HCT116 (cell line): ENCODE results near the gene PRPH. TPM values are rescaled to one million over a fixed set of nuclear protein-coding genes. Genes with fewer than 3 reads are reported as not detected.

Experiments used
- ATAC-seq: fragments of 200-7000 bp; cut with Tn5 transposase; 2 replicates; pipeline ENCODE4 v1.9.1; 2020; ENCODE audit warnings: mild to moderate bottlenecking, moderate library complexity
- BruUV-seq: library from RNA; stranded (reverse); fragments of 400-500 nt; replicated peaks from 2 replicates; lab custom pipeline; 2021; lab: Mats Ljungman, UMichigan
- CTCF ChIA-PET: fragments of 300-600 bp; sonication (Branson Sonifier 250); formaldehyde crosslinking; loops from one replicate; lab custom pipeline; 2021; ENCODE audit warnings: antibody characterized with exemption; lab: Charles Lee
- POLR2A ChIA-PET: fragments of 300-600, 350-600 bp; sonication (Branson Sonifier 250); formaldehyde crosslinking; loops from one replicate; lab custom pipeline; 2021; ENCODE audit warnings: antibody characterized with exemption; lab: Charles Lee
- RAD21 ChIA-PET, 2 experiments: fragments of 300-600 bp; sonication (Branson Sonifier 250); formaldehyde crosslinking; loops; one replicate each; lab custom pipeline; 2023; ENCODE audit warnings: low total read pairs in 2 of 2; ENCODE audit not compliant: uncharacterized antibody in 2 of 2, unreplicated experiment in 2 of 2, low non-redundant PET in 1 of 2; lab: Charles Lee
- DNase-seq: peaks from one replicate; pipeline ENCODE4 v3.0.0-alpha.2; 2010; ENCODE audit warnings: low read depth, low spot score
- H2AFZ ChIP-seq: fragments of 200-600 bp; shearing (Covaris generic), sonication (generic); 2 replicates; pipeline ENCODE4 v1.6.1; 2017; ENCODE audit warnings: low read depth, mixed run types, mixed read lengths, antibody characterized with exemption, low read length; ENCODE audit not compliant: poor library complexity, severe bottlenecking
- H3K27ac ChIP-seq: 2 replicates; pipeline ENCODE4 v1.5.1; 2012; ENCODE audit warnings: low read depth, low read length
- H3K27me3 ChIP-seq: fragments of 200-600 bp; sonication (generic); 2 replicates; pipeline ENCODE4 v1.6.1; 2016; ENCODE audit warnings: mixed run types, low read length, mixed read lengths; ENCODE audit not compliant: insufficient read depth
- H3K36me3 ChIP-seq, 2 experiments: fragments of 200-500 bp in 1 of 2; fragments of 200-600 bp in 1 of 2; sonication (Bioruptor generic) in 1 of 2; sonication (generic) in 1 of 2; 2 replicates each; pipeline versions ENCODE4 v1.5.1 to v1.6.1; 2014 to 2016; ENCODE audit warnings: low read length in 2 of 2, inconsistent platforms in 1 of 2, mixed read lengths in 1 of 2, mixed run types in 1 of 2; ENCODE audit not compliant: insufficient read depth in 2 of 2, control insufficient read depth in 1 of 2
- H3K4me1 ChIP-seq, 2 experiments: fragments of 200-600 bp in 1 of 2; sonication (generic) in 1 of 2; 2 replicates each; pipeline versions ENCODE4 v1.5.1 to v1.6.1; 2012 to 2017; ENCODE audit warnings: low read length in 2 of 2, inconsistent platforms in 1 of 2, mild to moderate bottlenecking in 1 of 2, mixed read lengths in 1 of 2, mixed run types in 1 of 2, moderate library complexity in 1 of 2; ENCODE audit not compliant: insufficient read depth in 2 of 2, control insufficient read depth in 1 of 2
- H3K4me2 ChIP-seq: fragments of 200-600 bp; sonication (generic); 2 replicates; pipeline ENCODE4 v1.6.1; 2017; ENCODE audit warnings: mixed run types, low read length, mixed read lengths
- H3K4me3 ChIP-seq, 2 experiments: fragments of 200-600 bp in 1 of 2; sonication (generic) in 1 of 2; replicated peaks in 1 of 2; 2 replicates each; pipeline ENCODE4 v1.5.1; 2011 to 2016; ENCODE audit warnings: low read length in 2 of 2, control low read depth in 1 of 2, low read depth in 1 of 2, mild to moderate bottlenecking in 1 of 2, mixed read lengths in 1 of 2, mixed run types in 1 of 2
- H3K79me2 ChIP-seq: fragments of 200-600 bp; sonication (generic); 2 replicates; pipeline ENCODE4 v1.6.1; 2017; ENCODE audit warnings: mild to moderate bottlenecking, mixed run types, low read length, moderate library complexity, mixed read lengths; ENCODE audit not compliant: insufficient read depth
- H3K9ac ChIP-seq: fragments of 200-600 bp; sonication (generic); 2 replicates; pipeline ENCODE4 v1.6.1; 2016; ENCODE audit warnings: low read length, mixed read lengths
- H3K9me2 ChIP-seq: fragments of 200-600 bp; sonication (generic), shearing (Covaris generic); 2 replicates; pipeline ENCODE4 v1.6.1; 2017; ENCODE audit warnings: mixed run types, mild to moderate bottlenecking, moderate library complexity; ENCODE audit not compliant: insufficient read depth
- H3K9me3 ChIP-seq, 2 experiments: fragments of 200-500 bp in 1 of 2; fragments of 200-600 bp in 1 of 2; sonication (Bioruptor generic) in 1 of 2; sonication (generic) in 1 of 2; 2 replicates each; pipeline ENCODE4 v1.6.1; 2014 to 2017; ENCODE audit warnings: low read length in 2 of 2, mixed read lengths in 2 of 2, inconsistent platforms in 1 of 2, low read depth in 1 of 2, mild to moderate bottlenecking in 1 of 2, mixed run types in 1 of 2, moderate library complexity in 1 of 2; ENCODE audit not compliant: control insufficient read depth in 1 of 2, insufficient read depth in 1 of 2
- H4K20me1 ChIP-seq: fragments of 200-600 bp; sonication (generic), shearing (Covaris generic); 2 replicates; pipeline ENCODE4 v1.6.1; 2017; ENCODE audit warnings: mixed run types, mild to moderate bottlenecking, moderate library complexity; ENCODE audit not compliant: insufficient read depth
- CTCF ChIP-seq, 3 experiments: fragments of 200-600 bp in 1 of 3; sonication (generic) in 1 of 3; IDR thresholded peaks in 2 of 3; conservative IDR thresholded peaks in 1 of 3; 2 replicates each; pipeline ENCODE4 v1.5.1; 2012 to 2017; ENCODE audit warnings: low read depth in 2 of 3, low read length in 2 of 3, antibody characterized with exemption in 1 of 3, borderline replicate concordance in 1 of 3, control low read depth in 1 of 3, mild to moderate bottlenecking in 1 of 3, mixed read lengths in 1 of 3, mixed run types in 1 of 3, moderate library complexity in 1 of 3; ENCODE audit not compliant: insufficient read depth in 1 of 3
- ELF1 ChIP-seq: IDR thresholded peaks from 2 replicates; pipeline ENCODE4 v1.6.1; 2012; ENCODE audit warnings: low read depth, borderline replicate concordance
- FOSL1 ChIP-seq: IDR thresholded peaks from 2 replicates; pipeline ENCODE4 v1.6.1; 2012; ENCODE audit warnings: low read depth
- JUND ChIP-seq: IDR thresholded peaks from 2 replicates; pipeline ENCODE4 v1.6.1; 2012
- MAX ChIP-seq: IDR thresholded peaks from 2 replicates; pipeline ENCODE4 v1.6.1; 2012
- SIN3A ChIP-seq: IDR thresholded peaks from 2 replicates; pipeline ENCODE4 v1.6.1; 2012; ENCODE audit warnings: low read depth
- SRF ChIP-seq: IDR thresholded peaks from 2 replicates; pipeline ENCODE4 v1.6.1; 2012; ENCODE audit warnings: low read depth
- YY1 ChIP-seq: IDR thresholded peaks from 2 replicates; pipeline ENCODE4 v1.6.1; 2011; ENCODE audit warnings: low read length, low read depth, moderate library complexity, mild to moderate bottlenecking; ENCODE audit not compliant: insufficient replicate concordance; ENCODE audit errors: extremely low read depth
- ZBTB33 ChIP-seq: IDR thresholded peaks from 2 replicates; pipeline ENCODE4 v1.6.1; 2011; ENCODE audit warnings: mild to moderate bottlenecking, low read length, moderate library complexity; ENCODE audit not compliant: insufficient replicate concordance; ENCODE audit errors: extremely low read depth
- intact Hi-C: fragments of 100-400 bp; cut with micrococcal nuclease; formaldehyde crosslinking; loops from 2 replicates; pipeline ENCODE4 v1.10.0; 2022
- total RNA-seq: library from RNA; stranded (reverse); gene quantifications from one replicate; pipeline ENCODE4 v1.2.1, GENCODE V29; 2021; ENCODE audit not compliant: unreplicated experiment

The PRPH gene
- total RNA-seq, 1 experiment from 2014 or later: 6.7 TPM

GRCh38 chr12:49296034-49296835, 1.3 kb downstream of the PRPH start:
- Histone ChIP-seq H4K20me1 (no peaks in the 10 kb centered on the region), H3K36me3 (no peaks in the 10 kb centered on the region), H3K4me2 (peak overlapping the region; percentile 87), H3K9me2 (no peaks in the 10 kb centered on the region), H3K4me1 (peaks cover 10 to 35% of the 10 kb centered on the region in 2 experiments; a peak in 3 of 4 replicates), H3K27me3 (no peaks in the 10 kb centered on the region), H3K9ac (no peak overlapping the region), H3K79me2 (no peaks in the 10 kb centered on the region), H3K9me3 (no peaks in the 10 kb centered on the region), H2AFZ (peak overlapping the region; percentile 29), H3K27ac (no peak overlapping the region; the same call in 1 of the 2 replicates), H3K4me3 (peak overlapping the region; percentile 47 to 48)
- ChIA-PET POLR2A (interaction anchor here (1.1 to 1.6 kb wide), 3 partner anchors 27 to 164 kb away, joined by 3 to 13 read pairs (median 4); partner anchors contain the start of gene TROAP), RAD21 (no interaction called here), CTCF (interaction anchor here (0.8 to 3.2 kb wide), 13 partner anchors 7 to 62 kb away, joined by 3 to 25 read pairs (median 7); partner anchors contain the start of genes C1QL4, DNAJC22 and TROAP)
- intact Hi-C loops: no loop called here
- TF ChIP-seq JUND: no peak
- no peak for TF ChIP-seq MAX
- no peak for TF ChIP-seq ELF1
- TF ChIP-seq CTCF (IDR thresholded peaks at IDR 0.05 in 2 of 3, conservative IDR thresholded peaks at IDR 0.05 in 1 of 3; ENCODE audit: borderline replicate concordance in 1 of 3, insufficient read depth in 1 of 3, low read depth in 2 of 3, low read length in 2 of 3): peak; percentile 66 to 91 (median 90)
- TF ChIP-seq ZBTB33: no peak
- peak; percentile 41 for TF ChIP-seq YY1
- no peak for TF ChIP-seq FOSL1
- TF ChIP-seq SIN3A: no peak
- no peak for TF ChIP-seq SRF
- no TSS peak for BruUV-seq
- ATAC-seq (peak; percentile 71), DNase-seq (no peak)
